ENCODE results near the gene DBT. TPM values are rescaled to one million over a fixed set of nuclear protein-coding genes. Genes with fewer than 3 reads are reported as not detected.

DBT gene
- total RNA-seq: 5.2 and 6.8 TPM in 2 replicates

DNA sequence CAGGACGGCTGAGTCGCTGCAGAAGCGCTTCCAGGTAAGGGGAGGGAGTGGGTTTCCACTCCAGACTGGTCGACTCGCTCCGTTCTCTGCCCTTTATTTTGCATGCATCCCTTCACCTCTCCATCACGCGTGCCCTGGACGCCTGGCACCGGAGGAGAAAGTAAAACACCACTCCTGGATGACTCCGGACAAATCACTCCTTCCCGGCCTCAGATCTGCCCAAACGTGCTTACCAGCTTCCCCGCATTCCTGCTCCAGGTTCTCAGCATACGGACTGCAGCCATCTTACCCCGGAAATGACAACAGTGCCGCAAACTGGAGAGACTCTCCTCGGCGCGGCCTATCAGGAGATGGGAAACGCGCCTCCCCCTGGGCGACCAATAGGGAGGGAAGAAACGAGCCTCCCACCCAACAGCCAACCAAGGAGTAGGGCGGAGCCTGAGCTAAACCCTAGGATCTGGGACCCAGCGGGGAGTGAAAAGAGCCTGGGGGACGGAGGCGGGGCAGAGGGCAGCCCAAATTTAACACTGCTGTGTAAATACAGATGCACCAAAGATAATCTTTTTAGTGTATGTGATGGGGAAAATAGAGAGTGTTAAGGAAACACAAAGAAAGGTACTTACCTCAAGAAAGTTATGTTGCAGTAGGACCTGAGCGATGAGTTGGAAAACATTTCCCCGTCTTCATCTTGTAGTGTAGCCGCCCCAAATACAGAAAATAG, at the start of gene DBT:
Gene DBT, minus strand, starts transcription at position 298 of the 721 bp plus-strand sequence. Its CDS starts 14 bp downstream, at position 284.

DNA sequence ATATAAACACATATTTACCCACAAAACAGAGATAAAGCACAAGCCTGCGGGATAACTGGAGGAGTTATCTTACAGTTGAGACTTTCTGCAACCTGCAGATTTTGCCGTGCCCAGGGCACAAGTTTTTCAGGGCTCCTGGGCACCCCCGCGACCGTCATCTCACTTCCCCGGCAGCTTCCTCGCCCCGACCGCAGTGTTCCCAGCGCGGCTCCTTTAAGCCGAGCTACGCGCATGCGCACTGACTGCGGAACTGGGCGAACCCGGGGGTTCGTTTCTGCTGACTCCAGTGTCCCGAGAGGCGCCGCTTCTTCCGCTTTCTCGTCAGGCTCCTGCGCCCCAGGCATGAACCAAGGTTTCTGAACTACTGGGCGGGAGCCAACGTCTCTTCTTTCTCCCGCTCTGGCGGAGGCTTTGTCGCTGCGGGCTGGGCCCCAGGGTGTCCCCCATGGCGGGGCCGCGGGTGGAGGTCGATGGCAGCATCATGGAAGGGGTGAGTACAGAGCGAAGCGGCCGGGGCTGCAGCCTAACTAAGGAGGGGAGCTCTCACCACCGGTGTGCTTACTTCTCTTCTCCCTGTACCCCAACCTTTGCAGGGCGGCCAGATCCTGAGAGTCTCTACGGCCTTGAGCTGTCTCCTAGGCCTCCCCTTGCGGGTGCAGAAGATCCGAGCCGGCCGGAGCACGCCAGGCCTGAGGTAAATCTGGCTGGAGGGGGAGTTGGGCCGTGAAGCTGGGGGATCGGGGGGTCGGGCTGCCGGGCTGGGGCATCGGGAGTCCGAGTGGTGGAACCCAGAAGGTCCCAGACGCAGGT, 16.5 kb upstream of the DBT start, which contains the start of gene RTCA:
Gene RTCA, plus strand, starts transcription at position 286 of the 810 bp plus-strand sequence. Its CDS starts 160 bp downstream, at position 446.

GRCh38 chr1:100178091-100178490, 71.5 kb downstream of the DBT start, which contains the start of gene LRRC39:
TSS of gene LRRC39 (minus strand) at chr1:100178256. CDS start at chr1:100168516, 9,740 bp downstream.

Other genes with a start within 250 kb of the DBT start
- gene SASS6, start 116.9 kb downstream of the DBT start, total RNA-seq: 2.5 and 5.4 TPM in 2 replicates
- 10.7 and 14.4 TPM in 2 replicates for gene TRMT13, start 116.7 kb downstream of the DBT start, total RNA-seq
- 0.38 and 1.4 TPM in 2 replicates for gene LRRC39, start 71.6 kb downstream of the DBT start, total RNA-seq
- gene RTCA, start 16.4 kb upstream of the DBT start, total RNA-seq: 52.7 and 64.4 TPM in 2 replicates
- gene CDC14A, start 102.7 kb upstream of the DBT start, total RNA-seq: 2.5 and 2.7 TPM in 2 replicates

Data from regular cardiac myocyte (primary cell).